Kidney (tissue), 14 donors: ENCODE data around the gene NFYC. TPM values are rescaled to one million over a fixed set of nuclear protein-coding genes. Genes with fewer than 3 reads are reported as not detected.

Experiments used
- DNase-seq, 5 donors: peaks; one replicate each; pipeline ENCODE4 v3.0.0-alpha.2; 2013 to 2020
- FAIRE-seq: peaks from 2 replicates; lab custom pipeline; 2012; peaks lifted over from hg19 to GRCh38; lab: Jason Lieb, UNC
- H3K27ac ChIP-seq, 2 donors: one replicate each; pipeline ENCODE4 v1.7.0; 2013; ENCODE audit warnings: low read depth in 2 of 2, low read length in 2 of 2, inconsistent platforms in 1 of 2
- H3K27me3 ChIP-seq: one replicate; pipeline ENCODE4 v1.7.1; 2013; ENCODE audit warnings: low read length, inconsistent platforms; ENCODE audit not compliant: control insufficient read depth, insufficient read depth
- H3K36me3 ChIP-seq, 3 donors: one replicate each; pipeline versions ENCODE4 v1.7.0 to v1.7.1; 2013; ENCODE audit warnings: low read length in 3 of 3, control low read depth in 1 of 3, inconsistent platforms in 1 of 3; ENCODE audit not compliant: insufficient read depth in 3 of 3, control insufficient read depth in 2 of 3
- H3K4me1 ChIP-seq, 3 donors: one replicate each; pipeline versions ENCODE4 v1.7.0 to v1.7.1; 2013; ENCODE audit warnings: low read length in 3 of 3, inconsistent platforms in 1 of 3, low read depth in 1 of 3; ENCODE audit not compliant: control insufficient read depth in 2 of 3, insufficient read depth in 2 of 3
- H3K4me3 ChIP-seq, 3 donors: one replicate each; pipeline versions ENCODE4 v1.7.0 to v1.8.1; 2013; ENCODE audit warnings: low read length in 3 of 3, control low read depth in 1 of 3, inconsistent platforms in 1 of 3
- H3K9ac ChIP-seq, 3 donors: one replicate each; pipeline versions ENCODE4 v1.7.0 to v1.7.1; 2013; ENCODE audit warnings: low read length in 3 of 3, control low read depth in 1 of 3, inconsistent platforms in 1 of 3
- H3K9me3 ChIP-seq, 3 donors: one replicate each; pipeline versions ENCODE4 v1.7.0 to v1.7.1; 2013; ENCODE audit warnings: low read length in 3 of 3, control low read depth in 1 of 3, inconsistent platforms in 1 of 3; ENCODE audit not compliant: control insufficient read depth in 2 of 3, insufficient read depth in 1 of 3
- CTCF ChIP-seq: IDR thresholded peaks from 3 replicates; pipeline ENCODE4 v1.5.1; 2012; ENCODE audit warnings: mild to moderate bottlenecking, moderate library complexity, borderline replicate concordance; ENCODE audit not compliant: insufficient read depth; ENCODE audit errors: extremely low read depth
- intact Hi-C: fragments of 100-400 bp; cut with DNase I; formaldehyde crosslinking; loops from one replicate; pipeline ENCODE4 v1.11.1; 2022
- polyA plus RNA-seq: library from polyadenylated mRNA; stranded (reverse); fragments of 350-450 nt; fragmentation: Illumina TruSeq; extraction: RNeasy Lipid Tissue Mini Kit (QIAGEN cat#74804); gene quantifications from one replicate; pipeline ENCODE4 v1.2.3, GENCODE V29; 2014; ENCODE audit warnings: low read depth, low replicate concordance; ENCODE audit not compliant: insufficient read depth
- total RNA-seq: library from RNA; stranded (reverse); fragmentation: NEBNext Ultra II Directional; extraction: Animal tissue kit (Norgen Biotek cat#: 25700); gene quantifications from one replicate; pipeline ENCODE4 v1.2.1, GENCODE V29; 2021
- donor health status: control.
- donor health status: control.
- donor health status: control.
- donor health status: control.
- donor health status: control.
- donor health status: DM: yes; HTN: yes; CAD: no.
- donor health status: Normal renal cell carcinoma (clear cell type).

Gene NFYC
- total and polyA plus RNA-seq, 2 donors from 2014 or later: 52.1 to 69.3 TPM

DNA sequence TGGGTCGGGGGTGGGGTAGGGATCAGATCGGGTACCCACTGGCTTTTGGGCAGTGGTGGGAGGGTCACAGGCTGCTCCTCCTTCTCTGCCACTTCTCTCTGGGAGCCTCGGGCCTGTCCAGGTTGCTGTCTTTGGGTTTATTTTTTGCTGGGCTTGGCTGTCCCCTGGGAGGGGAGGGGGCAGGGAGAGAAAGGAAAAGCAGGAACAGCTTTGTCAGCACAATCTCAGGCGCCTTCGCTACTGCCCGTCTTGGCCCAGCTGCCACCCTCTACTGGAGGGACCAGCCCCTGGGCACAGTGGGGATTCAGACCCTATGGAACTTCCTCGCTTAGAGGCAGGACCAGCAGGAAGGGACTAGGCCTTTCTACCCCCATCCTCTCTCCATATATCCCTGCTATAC, 100.5 kb downstream of the NFYC start:
- Histone ChIP-seq H3K4me1 (no peaks in the 10 kb centered on the region), H3K9ac (no peak overlapping the region), H3K27ac (no peak overlapping the region), H3K4me3 (no peak overlapping the region), H3K27me3 (no peaks in the 10 kb centered on the region), H3K36me3 (no peaks in the 10 kb centered on the region), H3K9me3 (no peaks in the 10 kb centered on the region)
- intact Hi-C loops: no loop called here
- no peak for TF ChIP-seq CTCF
- FAIRE-seq (no peak), DNase-seq (peak in 1 of 5 donors; percentile 31)

DNA sequence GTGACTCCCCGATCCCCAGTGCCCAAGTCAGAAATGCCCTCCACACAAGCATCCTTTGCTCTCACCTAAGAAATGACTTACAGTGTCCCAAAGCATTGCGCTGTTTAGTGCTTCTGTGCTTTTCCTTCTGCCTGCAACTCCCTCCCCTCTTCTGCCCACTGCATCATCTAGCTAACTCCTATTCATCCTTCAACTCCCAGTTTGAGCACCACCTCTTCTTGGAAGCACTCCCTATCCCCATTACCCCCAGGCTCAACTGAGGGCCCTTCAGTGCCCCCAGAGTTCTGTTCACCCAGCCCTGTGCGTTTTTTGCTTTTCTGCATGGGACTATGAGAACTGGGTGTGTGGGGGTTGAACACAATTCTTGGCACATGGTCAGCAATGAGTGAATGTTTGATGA, 102.1 kb downstream of the NFYC start:
- no peak overlapping the region for H3K27ac ChIP-seq
- H3K9ac ChIP-seq: no peak overlapping the region
- DNase-seq: no peak
- TF ChIP-seq CTCF: no peak
- intact Hi-C loops: no loop called here
- no peak overlapping the region for H3K4me3 ChIP-seq
- H3K36me3 ChIP-seq: no peaks in the 10 kb centered on the region
- H3K9me3 ChIP-seq: no peaks in the 10 kb centered on the region
- FAIRE-seq: no peak
- H3K27me3 ChIP-seq: no peaks in the 10 kb centered on the region
- peaks cover 0 to under 1% (median 0%) of the 10 kb centered on the region in 3 donors for H3K4me1 ChIP-seq

DNA sequence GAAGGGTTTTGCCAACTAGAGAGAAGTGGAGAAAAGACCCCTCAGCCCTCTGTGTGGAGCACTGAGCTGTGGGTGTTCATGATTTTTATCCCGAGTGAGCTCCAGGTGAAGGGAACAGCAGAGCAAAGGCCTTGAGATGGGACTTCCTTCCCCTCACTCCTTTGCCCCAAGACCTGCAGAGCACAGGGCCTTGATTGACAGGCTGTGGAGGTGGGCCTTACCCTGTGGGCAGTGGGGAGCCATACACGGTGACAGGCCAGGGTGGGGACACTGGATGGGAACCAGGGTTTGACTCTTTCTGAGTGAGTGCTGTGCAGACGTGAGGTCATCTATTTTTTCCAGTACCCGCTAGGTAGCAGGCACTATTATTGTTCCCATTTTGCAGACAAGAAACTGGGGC, 102.5 kb downstream of the NFYC start:
- intact Hi-C loops: no loop called here
- TF ChIP-seq CTCF: no peak
- H3K4me1 ChIP-seq: peaks cover 0 to 4% (median 0%) of the 10 kb centered on the region in 3 donors
- DNase-seq: no peak
- no peak overlapping the region for H3K4me3 ChIP-seq
- no peak overlapping the region for H3K27ac ChIP-seq
- no peak overlapping the region for H3K9ac ChIP-seq
- no peaks in the 10 kb centered on the region for H3K27me3 ChIP-seq
- FAIRE-seq: no peak
- H3K9me3 ChIP-seq: no peaks in the 10 kb centered on the region
- H3K36me3 ChIP-seq: no peaks in the 10 kb centered on the region
